Breast epithelium (tissue), 3 donors: Measurements from ENCODE around the gene C1orf159.

ENCODE experiments used
- CTCF ChIP-seq, 3 donors: fragments of 450-650 bp; IDR thresholded peaks; one replicate each; pipeline ENCODE4 v1.5.1; 2016 to 2017; ENCODE audit warnings: antibody characterized with exemption in 3 of 3, mild to moderate bottlenecking in 3 of 3, moderate library complexity in 3 of 3
- POLR2A ChIP-seq: fragments of 450-650 bp; IDR thresholded peaks from one replicate; pipeline ENCODE4 v1.6.1; 2016; ENCODE audit warnings: antibody characterized with exemption, mild to moderate bottlenecking, moderate library complexity

- no peak for TF ChIP-seq POLR2A
- TF ChIP-seq CTCF (IDR thresholded peaks at IDR 0.05) = no peak
Observed at GRCh38 chr1:1046767-1047166, 69.1 kb downstream of the C1orf159 start.
